GM19463 (cell line): ENCODE results near the gene RHOC.
"Not testable (repeated sequence)": the region's sequence is repeated elsewhere in the genome, so short reads cannot be mapped to it uniquely, and the experiment has no call there.

Experiments
- ATAC-seq: cut with Tn5 transposase; IDR thresholded peaks from one replicate; pipeline ENCODE4 v1.9.1; 2021; ENCODE audit warnings: mild to moderate bottlenecking, moderate library complexity; ENCODE audit not compliant: unreplicated experiment

Gene RHOC

DNA sequence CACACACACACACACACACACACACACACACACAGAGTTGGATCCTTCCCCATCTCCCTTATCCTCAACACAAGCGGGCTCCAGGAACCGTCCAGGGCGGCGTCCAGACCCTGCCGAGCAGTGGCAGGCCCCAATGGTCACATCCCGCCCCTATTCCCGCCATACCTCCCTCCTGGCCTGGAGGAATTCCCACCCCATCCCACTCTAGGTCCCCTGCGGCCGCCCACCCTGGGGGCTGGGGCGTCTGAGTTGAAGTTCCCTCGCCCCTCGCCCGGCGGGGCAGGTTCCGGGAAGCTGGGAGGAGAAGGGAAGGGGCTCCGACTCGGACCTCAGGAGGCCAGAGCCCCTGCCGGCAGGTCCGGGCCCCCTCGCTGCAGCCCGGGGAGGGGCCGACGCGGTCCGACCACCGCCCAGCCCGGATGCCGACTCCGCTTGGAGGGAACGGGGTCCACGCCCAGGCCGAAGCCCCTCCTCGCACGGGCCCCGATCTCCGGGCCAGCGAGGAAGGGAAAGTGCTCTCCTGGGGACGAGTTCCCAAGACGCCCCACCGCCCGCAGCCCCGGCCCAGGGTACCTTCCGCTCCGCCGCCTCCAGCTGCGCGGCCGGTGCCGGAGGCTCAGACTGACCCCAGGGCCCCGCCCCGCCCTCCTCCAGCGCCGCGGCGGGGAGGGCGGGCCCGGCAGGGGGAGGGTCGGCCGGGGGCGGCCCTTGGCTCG is at the start of gene RHOC:
Gene RHOC (minus strand): TSS at position 623 of the 716 bp plus-strand sequence. CDS start 3,328 bp downstream, outside the sequence.
- ATAC-seq: peak; percentile 72

DNA sequence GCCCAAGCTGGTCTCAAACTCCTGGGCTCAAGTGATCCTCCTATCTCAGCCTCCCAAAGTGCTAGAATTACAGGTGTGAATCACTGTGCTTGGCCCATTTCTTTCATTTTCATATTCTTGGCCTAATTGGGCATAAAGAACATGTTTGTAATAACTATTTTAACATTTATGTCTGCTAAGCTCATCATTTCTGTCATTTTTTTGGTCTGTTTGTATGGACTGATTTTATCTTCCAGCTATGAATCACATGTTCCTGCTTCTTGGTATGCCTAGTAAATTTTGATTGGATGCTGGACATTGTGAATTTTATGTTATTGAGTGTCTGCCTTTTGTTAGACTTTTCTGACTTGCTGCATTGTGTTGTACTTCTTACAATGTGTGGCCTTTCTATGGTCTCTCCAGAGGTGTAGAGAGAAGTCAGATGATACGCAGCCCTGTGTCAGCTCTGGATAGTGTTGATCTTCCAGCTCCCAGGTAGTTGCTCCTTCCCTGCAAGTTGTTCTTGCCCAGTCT is 47.2 kb upstream of the RHOC start:
- no peak for ATAC-seq

DNA sequence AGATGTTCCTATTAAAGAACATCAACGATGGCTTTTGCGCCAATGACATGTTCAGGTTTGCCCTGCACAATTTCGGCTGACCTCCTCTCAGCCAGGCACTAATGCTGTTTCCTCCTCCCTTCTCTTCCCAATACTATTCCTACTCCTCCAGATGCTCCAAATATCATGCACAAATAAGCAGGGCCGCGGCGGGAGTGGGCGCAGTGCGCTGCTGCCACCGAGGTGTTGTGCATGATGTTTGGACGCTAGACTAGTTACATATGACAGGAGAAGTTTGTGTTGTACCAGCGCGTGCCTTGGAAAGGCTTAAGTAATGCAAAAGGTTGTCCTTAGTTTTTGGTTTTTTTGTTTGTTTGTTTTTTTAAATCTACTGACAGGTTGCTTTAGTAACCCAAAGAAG is 41.5 kb upstream of the RHOC start:
- no peak for ATAC-seq

GRCh38 chr1:112744009-112744578 is 37.2 kb upstream of the RHOC start:
- ATAC-seq: no peak

DNA sequence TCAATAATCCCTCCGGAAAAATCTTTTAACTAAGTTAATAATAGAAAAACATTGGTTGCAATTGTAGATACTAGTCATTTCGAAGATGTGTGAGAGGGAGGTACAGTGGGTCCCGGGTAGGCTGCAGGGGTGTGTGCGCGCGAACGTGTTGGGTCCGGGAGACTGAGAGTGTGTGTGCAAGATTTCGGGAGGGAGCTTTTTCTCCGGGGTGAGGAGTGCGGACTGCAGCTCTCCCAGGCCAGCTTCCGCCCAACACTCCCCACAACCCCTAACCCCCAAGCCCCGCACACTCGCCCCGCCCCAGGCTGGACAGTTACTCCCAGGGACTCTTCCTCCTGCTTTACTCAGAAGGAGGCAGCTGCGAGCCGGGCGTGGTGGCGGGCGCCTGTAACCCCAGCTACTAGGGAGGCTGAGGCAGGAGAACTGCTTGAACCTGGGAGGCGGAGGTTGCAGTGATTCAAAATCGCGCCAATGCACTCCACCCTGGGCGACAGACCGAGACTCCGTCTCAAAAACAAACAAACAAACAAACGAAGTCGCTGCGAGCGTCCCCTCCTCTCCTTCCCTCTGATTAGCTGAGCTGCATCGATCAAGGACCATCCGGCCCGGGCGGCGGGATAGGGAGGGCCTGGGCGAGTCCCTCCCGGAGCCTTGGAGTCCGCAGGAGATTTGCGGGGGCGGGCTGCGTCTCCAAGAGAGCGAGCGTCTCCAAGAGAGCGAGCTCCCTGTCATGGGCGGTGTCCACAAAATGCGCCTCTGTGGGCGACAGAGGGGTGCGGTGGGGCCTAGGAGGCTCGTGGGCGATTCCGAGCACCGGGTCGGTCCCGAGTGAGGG is 36.5 kb upstream of the RHOC start:
- no peak for ATAC-seq

DNA sequence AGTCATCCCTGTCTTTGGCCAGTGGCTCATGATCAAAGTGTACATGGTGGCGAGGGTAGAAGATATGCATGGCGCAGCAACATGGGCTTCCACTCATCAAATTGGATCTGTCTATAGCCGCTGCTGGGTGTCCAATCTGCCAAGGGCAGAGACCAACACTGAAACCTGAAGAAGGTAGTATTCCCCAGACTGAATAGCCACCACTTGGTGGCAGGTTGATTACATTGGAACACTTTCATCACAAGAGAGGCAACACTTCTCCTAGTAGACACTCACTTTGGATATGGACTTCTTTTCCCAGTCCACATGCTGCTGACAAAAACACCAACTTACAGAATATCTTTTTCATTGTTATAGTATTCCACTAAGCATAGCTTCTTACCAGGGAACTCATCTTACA is 30.6 kb upstream of the RHOC start:
- ATAC-seq: no peak

GRCh38 chr1:112735752-112736151 is 28.8 kb upstream of the RHOC start:
- ATAC-seq: no peak

- ATAC-seq: no peak
Measured at GRCh38 chr1:112731451-112731850, 24.5 kb upstream of the RHOC start.

- ATAC-seq: no peak
Measured at GRCh38 chr1:112729909-112730308, 23.0 kb upstream of the RHOC start.

DNA sequence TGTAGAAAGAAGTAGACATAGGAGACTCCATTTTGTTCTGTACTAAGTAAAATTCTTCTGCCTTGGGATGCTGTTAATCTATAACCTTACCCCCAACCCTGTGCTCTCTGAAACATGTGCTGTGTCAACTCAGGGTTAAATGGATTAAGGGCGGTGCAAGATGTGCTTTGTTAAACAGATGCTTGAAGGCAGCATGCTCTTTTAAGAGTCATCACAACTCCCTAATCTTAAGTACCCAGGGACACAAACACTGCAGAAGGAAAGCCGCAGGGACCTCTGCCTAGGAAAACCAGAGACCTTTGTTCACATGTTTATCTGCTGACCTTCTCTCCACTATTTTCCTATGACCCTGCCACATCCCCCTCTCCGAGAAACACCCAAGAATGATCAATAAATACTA is 22.1 kb upstream of the RHOC start:
- not testable (repeated sequence) for ATAC-seq

GRCh38 chr1:112728306-112728971 is 21.5 kb upstream of the RHOC start:
- ATAC-seq: not testable (repeated sequence)

- ATAC-seq: no peak
Measured at GRCh38 chr1:112727716-112728115, 20.8 kb upstream of the RHOC start.

DNA sequence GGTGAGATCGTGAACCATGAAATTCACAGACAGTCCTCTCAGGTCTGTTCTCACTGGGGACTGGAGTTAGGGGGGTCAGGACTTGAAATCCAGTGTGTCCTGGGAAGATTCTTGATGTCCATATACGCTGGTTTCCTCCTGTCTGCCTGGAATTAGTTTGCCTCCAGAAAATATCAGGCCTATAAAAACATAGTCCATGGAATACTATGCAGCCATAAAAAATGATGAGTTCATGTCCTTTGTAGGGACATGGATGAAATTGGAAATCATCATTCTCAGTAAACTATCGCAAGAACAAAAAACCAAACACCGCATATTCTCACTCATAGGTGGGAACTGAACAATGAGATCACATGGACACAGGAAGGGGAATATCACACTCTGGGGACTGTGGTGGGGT is 17.3 kb upstream of the RHOC start:
- ATAC-seq: not testable (repeated sequence)

- ATAC-seq: no peak
Measured at GRCh38 chr1:112723511-112723839, 16.5 kb upstream of the RHOC start.

GRCh38 chr1:112722601-112723510 is 15.9 kb upstream of the RHOC start:
- ATAC-seq: no peak

- no peak for ATAC-seq
Measured at GRCh38 chr1:112721966-112722524, 15.1 kb upstream of the RHOC start.

- not testable (repeated sequence) for ATAC-seq
Measured at GRCh38 chr1:112721294-112721693, 14.4 kb upstream of the RHOC start.

GRCh38 chr1:112720800-112721199 is 13.9 kb upstream of the RHOC start:
- no peak for ATAC-seq

DNA sequence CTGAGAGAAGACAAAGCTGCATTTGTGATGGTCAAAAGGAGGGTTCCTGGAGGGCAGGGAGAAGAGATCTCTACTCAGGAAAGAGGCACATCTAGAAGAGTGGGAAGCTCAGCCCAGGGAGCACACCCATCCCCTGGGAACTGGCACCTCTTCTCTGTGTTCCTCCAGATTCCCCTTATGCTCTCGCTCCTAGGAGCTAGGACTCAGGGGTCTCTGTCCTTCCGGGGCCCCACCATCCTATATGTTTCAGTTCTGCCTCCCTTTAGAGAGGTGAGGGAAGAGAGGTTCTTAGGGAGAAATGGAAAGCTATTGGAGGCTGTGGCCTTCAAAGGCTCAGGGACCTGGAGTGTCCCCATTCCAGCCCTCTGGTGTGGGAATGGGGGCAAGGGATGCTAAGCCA is 12.8 kb upstream of the RHOC start:
- ATAC-seq: no peak
